NOMO-1 treated with dmso at 0.1 percent for 144 hours (cell line): ENCODE results near the gene L3HYPDH.

Experiments
- DNase-seq: peaks from one replicate; lab custom pipeline; 2025; ENCODE audit not compliant: unreplicated experiment; lab: John Stamatoyannopoulos, UW

Gene L3HYPDH

DNA sequence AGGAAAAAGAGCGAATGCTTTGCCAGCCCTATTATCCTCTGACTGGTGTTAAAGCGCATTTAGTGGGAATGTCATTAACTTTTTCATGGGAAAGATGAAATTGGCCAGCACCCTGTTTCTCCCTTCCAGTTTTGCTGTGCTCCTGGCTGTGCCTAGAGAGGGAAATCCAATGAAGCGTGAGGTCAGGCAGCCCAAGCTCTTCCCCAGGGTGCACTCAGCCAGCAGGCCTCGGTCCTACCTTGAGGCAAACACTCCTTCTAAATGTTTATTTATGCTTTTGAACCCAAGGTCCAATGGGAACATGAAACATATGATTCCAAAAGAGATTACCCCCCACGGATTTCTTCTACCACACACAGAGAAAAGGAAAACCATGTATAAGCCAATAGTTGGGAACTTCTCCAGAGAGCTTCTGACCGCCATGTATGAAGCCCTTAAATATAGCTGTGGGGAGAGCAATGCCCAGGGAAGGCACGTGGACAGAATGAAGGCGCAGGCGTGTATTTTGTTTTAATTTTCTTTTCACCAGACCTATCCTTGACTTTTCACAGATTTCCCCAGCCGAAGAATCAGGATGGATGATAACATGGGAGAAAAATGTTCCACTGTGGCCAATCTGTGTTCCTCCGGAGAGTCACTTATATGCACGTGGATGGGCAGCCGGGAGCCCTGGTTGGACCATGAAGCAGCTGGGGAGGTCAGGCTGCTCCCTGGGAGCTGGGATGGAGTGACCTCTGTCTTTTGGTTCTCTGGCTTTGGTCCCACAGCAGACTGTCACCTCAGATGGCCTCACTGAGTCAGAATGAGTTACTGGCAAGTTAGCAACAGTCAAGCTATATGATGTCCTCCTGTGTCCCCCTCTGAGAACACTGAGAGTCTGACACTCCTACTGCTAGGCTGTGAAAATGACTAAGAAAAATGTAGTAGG is 56.3 kb downstream of the L3HYPDH start:
- DNase-seq, result no peak

DNA sequence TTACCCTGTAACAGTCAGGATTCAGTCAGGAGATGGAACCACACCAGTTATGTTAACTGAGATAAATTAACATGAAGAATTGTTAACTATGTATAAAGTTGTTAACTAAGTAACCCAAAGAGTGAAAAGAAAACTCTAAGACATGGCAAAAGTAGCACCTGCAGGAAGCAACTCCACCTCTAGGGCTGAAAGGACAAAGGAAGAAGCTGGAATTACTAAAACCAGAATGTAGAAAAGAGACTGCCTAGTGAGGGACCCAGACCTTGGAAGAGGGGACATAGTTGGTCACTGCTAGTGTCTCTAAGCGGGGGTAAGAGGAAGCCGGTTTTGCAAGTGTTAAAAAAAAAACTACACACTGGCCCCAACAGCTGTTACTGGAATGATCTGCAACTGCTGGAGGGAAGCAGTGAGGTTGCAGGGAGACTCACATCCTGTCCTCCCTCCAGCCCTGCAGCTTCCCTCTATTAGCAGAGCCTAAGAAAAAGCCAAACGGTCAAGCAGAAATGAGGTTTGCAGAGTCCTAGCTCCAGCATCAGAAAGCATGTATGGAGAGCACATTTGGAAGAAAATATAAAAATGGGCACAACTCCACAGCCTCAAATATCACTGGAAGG is 58.8 kb downstream of the L3HYPDH start:
- DNase-seq, result no peak

DNA sequence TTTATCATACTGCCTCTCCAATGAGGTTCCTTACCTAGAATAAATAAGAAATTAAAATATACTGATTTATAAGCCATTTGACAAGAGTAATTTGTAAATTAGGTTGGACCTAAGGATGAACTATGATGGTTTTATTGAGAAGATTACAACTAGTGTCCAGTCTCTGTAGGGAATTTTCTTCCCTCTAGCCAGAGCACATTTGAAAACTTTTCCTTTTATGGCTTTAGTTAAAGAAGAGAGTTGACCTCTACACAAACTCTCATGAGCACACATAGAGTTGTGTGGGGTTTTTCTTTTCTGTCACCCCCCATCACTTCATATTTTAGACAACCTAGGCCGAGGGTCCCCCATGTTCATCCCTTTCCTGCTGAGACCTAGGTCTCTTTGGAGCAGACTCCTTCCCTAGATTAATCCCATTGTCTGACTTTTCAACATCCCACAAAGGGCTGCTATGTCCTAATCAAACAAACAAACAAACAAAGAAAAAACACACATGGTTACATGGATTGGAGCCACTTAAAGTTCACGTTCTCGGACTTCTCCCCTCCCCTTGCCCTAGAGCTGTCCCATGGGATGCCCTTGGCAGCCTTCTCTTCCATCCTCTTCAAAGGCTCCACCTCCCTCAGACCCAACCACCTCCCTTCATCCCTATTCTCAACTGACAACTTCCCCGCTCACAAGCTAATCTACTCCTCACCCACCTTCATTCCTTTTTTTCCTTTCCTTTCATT is 59.7 kb downstream of the L3HYPDH start:
- no peak for DNase-seq
